Measurements from ENCODE around the gene POU6F2.

POU6F2 gene

GRCh38 chr7:39386718-39387117 is 409.0 kb downstream of the POU6F2 start:
- in situ Hi-C loops (cut with HindIII; ENCODE audit: low pct_ligation_motif_present, low pct_unique_long_range_greater_than_20kb, low sequenced_read_pairs): no loop called here

GRCh38 chr7:39392151-39392550 is 414.4 kb downstream of the POU6F2 start:
- no peak for DNase-seq
- in situ Hi-C loops (cut with HindIII; ENCODE audit: low pct_ligation_motif_present, low pct_unique_long_range_greater_than_20kb, low sequenced_read_pairs): no loop called here

More at GRCh38 chr7:39386718-39387117, 409.0 kb downstream of the POU6F2 start:
- no peak for DNase-seq

- no peak for DNase-seq
- in situ Hi-C loops (cut with HindIII; ENCODE audit: low pct_ligation_motif_present, low pct_unique_long_range_greater_than_20kb, low sequenced_read_pairs): no loop called here
Observed at GRCh38 chr7:39394105-39394680, 416.5 kb downstream of the POU6F2 start.

GRCh38 chr7:39399458-39399857 is 421.7 kb downstream of the POU6F2 start:
- DNase-seq: no peak
- in situ Hi-C loops (cut with HindIII; ENCODE audit: low pct_ligation_motif_present, low pct_unique_long_range_greater_than_20kb, low sequenced_read_pairs): no loop called here

- DNase-seq: no peak
- in situ Hi-C loops (cut with HindIII; ENCODE audit: low pct_ligation_motif_present, low pct_unique_long_range_greater_than_20kb, low sequenced_read_pairs): no loop called here
Observed at GRCh38 chr7:39399986-39400385, 422.3 kb downstream of the POU6F2 start.

- DNase-seq: no peak
- in situ Hi-C loops (cut with HindIII; ENCODE audit: low pct_ligation_motif_present, low pct_unique_long_range_greater_than_20kb, low sequenced_read_pairs): no loop called here
Observed at GRCh38 chr7:39400836-39401235, 423.1 kb downstream of the POU6F2 start.

GRCh38 chr7:39402034-39402433 is 424.3 kb downstream of the POU6F2 start:
- DNase-seq: no peak
- in situ Hi-C loops (cut with HindIII; ENCODE audit: low pct_ligation_motif_present, low pct_unique_long_range_greater_than_20kb, low sequenced_read_pairs): no loop called here

GRCh38 chr7:39404907-39405306 is 427.2 kb downstream of the POU6F2 start:
- DNase-seq: no peak
- in situ Hi-C loops (cut with HindIII; ENCODE audit: low pct_ligation_motif_present, low pct_unique_long_range_greater_than_20kb, low sequenced_read_pairs): no loop called here

- in situ Hi-C loops (cut with HindIII; ENCODE audit: low pct_ligation_motif_present, low pct_unique_long_range_greater_than_20kb, low sequenced_read_pairs): no loop called here
- DNase-seq: no peak
Observed at GRCh38 chr7:39405581-39405980, 427.9 kb downstream of the POU6F2 start.

GRCh38 chr7:39406467-39406866 is 428.8 kb downstream of the POU6F2 start:
- in situ Hi-C loops (cut with HindIII; ENCODE audit: low pct_ligation_motif_present, low pct_unique_long_range_greater_than_20kb, low sequenced_read_pairs): no loop called here
- DNase-seq: peak; percentile 65

GRCh38 chr7:39407137-39407536 is 429.4 kb downstream of the POU6F2 start:
- in situ Hi-C loops (cut with HindIII; ENCODE audit: low pct_ligation_motif_present, low pct_unique_long_range_greater_than_20kb, low sequenced_read_pairs): no loop called here
- no peak for DNase-seq

GRCh38 chr7:39407723-39408122 is 430.0 kb downstream of the POU6F2 start:
- no peak for DNase-seq
- in situ Hi-C loops (cut with HindIII; ENCODE audit: low pct_ligation_motif_present, low pct_unique_long_range_greater_than_20kb, low sequenced_read_pairs): no loop called here

- no peak for DNase-seq
- in situ Hi-C loops (cut with HindIII; ENCODE audit: low pct_ligation_motif_present, low pct_unique_long_range_greater_than_20kb, low sequenced_read_pairs): no loop called here
Observed at GRCh38 chr7:39408906-39409305, 431.2 kb downstream of the POU6F2 start.

GRCh38 chr7:39410582-39410981 is 432.9 kb downstream of the POU6F2 start:
- in situ Hi-C loops (cut with HindIII; ENCODE audit: low pct_ligation_motif_present, low pct_unique_long_range_greater_than_20kb, low sequenced_read_pairs): no loop called here

GRCh38 chr7:39413636-39414223 is 436.0 kb downstream of the POU6F2 start:
- no peak for DNase-seq
- in situ Hi-C loops (cut with HindIII; ENCODE audit: low pct_ligation_motif_present, low pct_unique_long_range_greater_than_20kb, low sequenced_read_pairs): no loop called here

More at GRCh38 chr7:39410582-39410981, 432.9 kb downstream of the POU6F2 start:
- DNase-seq: no peak

- DNase-seq: peak; percentile 59
Observed at GRCh38 chr7:39414224-39415035, 436.7 kb downstream of the POU6F2 start.

GRCh38 chr7:39415091-39415787 is 437.5 kb downstream of the POU6F2 start:
- in situ Hi-C loops (cut with HindIII; ENCODE audit: low pct_ligation_motif_present, low pct_unique_long_range_greater_than_20kb, low sequenced_read_pairs): no loop called here
- DNase-seq: no peak

More at GRCh38 chr7:39414224-39415035, 436.7 kb downstream of the POU6F2 start:
- in situ Hi-C loops (cut with HindIII; ENCODE audit: low pct_ligation_motif_present, low pct_unique_long_range_greater_than_20kb, low sequenced_read_pairs): no loop called here

- no peak for DNase-seq
- in situ Hi-C loops (cut with HindIII; ENCODE audit: low pct_ligation_motif_present, low pct_unique_long_range_greater_than_20kb, low sequenced_read_pairs): no loop called here
Observed at GRCh38 chr7:39416866-39417265, 439.2 kb downstream of the POU6F2 start.

- DNase-seq: no peak
- in situ Hi-C loops (cut with HindIII; ENCODE audit: low pct_ligation_motif_present, low pct_unique_long_range_greater_than_20kb, low sequenced_read_pairs): no loop called here
Observed at GRCh38 chr7:39417642-39418041, 439.9 kb downstream of the POU6F2 start.
